Neural cell (in vitro differentiated cells): ENCODE results near the gene DAZAP1.

ENCODE experiments used
- POLR2AphosphoS5 ChIP-seq: IDR thresholded peaks from 2 replicates; pipeline ENCODE4 v1.6.1; 2012
- RAD21 ChIP-seq: fragments of 450-650 bp; conservative IDR thresholded peaks from 2 replicates; pipeline ENCODE4 v1.6.1; 2014; ENCODE audit warnings: antibody characterized with exemption, mild to moderate bottlenecking, moderate library complexity
- TAF1 ChIP-seq: IDR thresholded peaks from 2 replicates; pipeline ENCODE4 v1.6.1; 2012; ENCODE audit warnings: low read depth
- TF ChIP-seq, protein P1 (sequence below): fragments of 450-650 bp; IDR thresholded peaks from 2 replicates; pipeline ENCODE4 v1.5.1; 2014; ENCODE audit warnings: antibody characterized with exemption, mild to moderate bottlenecking, moderate library complexity; ENCODE audit not compliant: poor library complexity, severe bottlenecking
- TF ChIP-seq, protein P2 (sequence below): IDR thresholded peaks from 2 replicates; pipeline ENCODE4 v1.6.1; 2012; ENCODE audit warnings: borderline replicate concordance

- TF ChIP-seq, protein P1, sequence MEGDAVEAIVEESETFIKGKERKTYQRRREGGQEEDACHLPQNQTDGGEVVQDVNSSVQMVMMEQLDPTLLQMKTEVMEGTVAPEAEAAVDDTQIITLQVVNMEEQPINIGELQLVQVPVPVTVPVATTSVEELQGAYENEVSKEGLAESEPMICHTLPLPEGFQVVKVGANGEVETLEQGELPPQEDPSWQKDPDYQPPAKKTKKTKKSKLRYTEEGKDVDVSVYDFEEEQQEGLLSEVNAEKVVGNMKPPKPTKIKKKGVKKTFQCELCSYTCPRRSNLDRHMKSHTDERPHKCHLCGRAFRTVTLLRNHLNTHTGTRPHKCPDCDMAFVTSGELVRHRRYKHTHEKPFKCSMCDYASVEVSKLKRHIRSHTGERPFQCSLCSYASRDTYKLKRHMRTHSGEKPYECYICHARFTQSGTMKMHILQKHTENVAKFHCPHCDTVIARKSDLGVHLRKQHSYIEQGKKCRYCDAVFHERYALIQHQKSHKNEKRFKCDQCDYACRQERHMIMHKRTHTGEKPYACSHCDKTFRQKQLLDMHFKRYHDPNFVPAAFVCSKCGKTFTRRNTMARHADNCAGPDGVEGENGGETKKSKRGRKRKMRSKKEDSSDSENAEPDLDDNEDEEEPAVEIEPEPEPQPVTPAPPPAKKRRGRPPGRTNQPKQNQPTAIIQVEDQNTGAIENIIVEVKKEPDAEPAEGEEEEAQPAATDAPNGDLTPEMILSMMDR = no peak
- TF ChIP-seq RAD21 (no peak), TAF1 (no peak), POLR2AphosphoS5 (no peak)
- TF ChIP-seq, protein P2, sequence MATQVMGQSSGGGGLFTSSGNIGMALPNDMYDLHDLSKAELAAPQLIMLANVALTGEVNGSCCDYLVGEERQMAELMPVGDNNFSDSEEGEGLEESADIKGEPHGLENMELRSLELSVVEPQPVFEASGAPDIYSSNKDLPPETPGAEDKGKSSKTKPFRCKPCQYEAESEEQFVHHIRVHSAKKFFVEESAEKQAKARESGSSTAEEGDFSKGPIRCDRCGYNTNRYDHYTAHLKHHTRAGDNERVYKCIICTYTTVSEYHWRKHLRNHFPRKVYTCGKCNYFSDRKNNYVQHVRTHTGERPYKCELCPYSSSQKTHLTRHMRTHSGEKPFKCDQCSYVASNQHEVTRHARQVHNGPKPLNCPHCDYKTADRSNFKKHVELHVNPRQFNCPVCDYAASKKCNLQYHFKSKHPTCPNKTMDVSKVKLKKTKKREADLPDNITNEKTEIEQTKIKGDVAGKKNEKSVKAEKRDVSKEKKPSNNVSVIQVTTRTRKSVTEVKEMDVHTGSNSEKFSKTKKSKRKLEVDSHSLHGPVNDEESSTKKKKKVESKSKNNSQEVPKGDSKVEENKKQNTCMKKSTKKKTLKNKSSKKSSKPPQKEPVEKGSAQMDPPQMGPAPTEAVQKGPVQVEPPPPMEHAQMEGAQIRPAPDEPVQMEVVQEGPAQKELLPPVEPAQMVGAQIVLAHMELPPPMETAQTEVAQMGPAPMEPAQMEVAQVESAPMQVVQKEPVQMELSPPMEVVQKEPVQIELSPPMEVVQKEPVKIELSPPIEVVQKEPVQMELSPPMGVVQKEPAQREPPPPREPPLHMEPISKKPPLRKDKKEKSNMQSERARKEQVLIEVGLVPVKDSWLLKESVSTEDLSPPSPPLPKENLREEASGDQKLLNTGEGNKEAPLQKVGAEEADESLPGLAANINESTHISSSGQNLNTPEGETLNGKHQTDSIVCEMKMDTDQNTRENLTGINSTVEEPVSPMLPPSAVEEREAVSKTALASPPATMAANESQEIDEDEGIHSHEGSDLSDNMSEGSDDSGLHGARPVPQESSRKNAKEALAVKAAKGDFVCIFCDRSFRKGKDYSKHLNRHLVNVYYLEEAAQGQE = no peak
Observed at GRCh38 chr19:1402411-1403070, 4.8 kb upstream of the DAZAP1 start.
